IMR-90 (cell line): ENCODE measurements around the gene SLC37A1. TPM values are rescaled to one million over a fixed set of nuclear protein-coding genes. Genes with fewer than 3 reads are reported as not detected.

Experiments
- ATAC-seq: fragments of 200-7000 bp; cut with Tn5 transposase; 2 replicates; pipeline ENCODE4 v1.9.1; 2020; ENCODE audit warnings: low read depth, mild to moderate bottlenecking, moderate library complexity
- BruUV-seq: library from RNA; stranded (reverse); fragments of 400-500 nt; replicated peaks from 2 replicates; lab custom pipeline; 2021; lab: Mats Ljungman, UMichigan
- CTCF ChIA-PET: fragments of 300-600 bp; formaldehyde crosslinking; extraction: SDS; loops from one replicate; lab custom pipeline; 2021; ENCODE audit warnings: antibody characterized with exemption; lab: Yijun Ruan, JAX
- POLR2A ChIA-PET: fragments of 300-600 bp; sonication (Branson Sonifier 250); formaldehyde crosslinking; loops from one replicate; lab custom pipeline; 2022; ENCODE audit warnings: antibody characterized with exemption; ENCODE audit not compliant: unreplicated experiment; lab: Charles Lee
- DNase-seq: peaks from one replicate; pipeline ENCODE4 v3.0.0; 2013
- H2AFZ ChIP-seq: replicated peaks from 2 replicates; pipeline ENCODE3; 2013; ENCODE audit warnings: low read length, mild to moderate bottlenecking; ENCODE audit not compliant: poor library complexity
- H2AK5ac ChIP-seq: 2 replicates; pipeline ENCODE4 v1.6.1; 2013; ENCODE audit warnings: low read depth, low read length, inconsistent platforms
- H2AK9ac ChIP-seq: replicated peaks from 2 replicates; pipeline ENCODE3; 2013; ENCODE audit warnings: mild to moderate bottlenecking, low read depth, low read length, moderate library complexity; ENCODE audit not compliant: poor library complexity
- H2BK120ac ChIP-seq: 2 replicates; pipeline ENCODE4 v1.6.1; 2013; ENCODE audit warnings: low read depth, low read length, inconsistent platforms
- H2BK15ac ChIP-seq: 3 replicates; pipeline ENCODE4 v1.6.1; 2013; ENCODE audit warnings: low read depth, low read length, inconsistent platforms
- H2BK20ac ChIP-seq: 2 replicates; pipeline ENCODE4 v1.6.1; 2013; ENCODE audit warnings: low read depth, mild to moderate bottlenecking, inconsistent platforms, low read length, moderate library complexity
- H2BK5ac ChIP-seq: 2 replicates; pipeline ENCODE4 v1.6.1; 2013; ENCODE audit warnings: mild to moderate bottlenecking, low read depth, low read length, inconsistent platforms; ENCODE audit not compliant: poor library complexity, severe bottlenecking
- H3K14ac ChIP-seq: replicated peaks from 2 replicates; pipeline ENCODE4 v1.6.1; 2013; ENCODE audit warnings: low read depth, low read length, inconsistent platforms
- H3K18ac ChIP-seq: 2 replicates; pipeline ENCODE4 v1.6.1; 2013; ENCODE audit warnings: low read depth, low read length, control low read depth
- H3K23ac ChIP-seq: 2 replicates; pipeline ENCODE4 v1.6.1; 2013; ENCODE audit warnings: low read depth, low read length, inconsistent platforms
- H3K27ac ChIP-seq: 2 replicates; pipeline ENCODE4 v1.5.1; 2013; ENCODE audit warnings: mild to moderate bottlenecking, control low read depth, low read length; ENCODE audit not compliant: insufficient read depth
- H3K27me3 ChIP-seq: 2 replicates; pipeline ENCODE4 v1.6.1; 2013; ENCODE audit warnings: low read length; ENCODE audit not compliant: control insufficient read depth, insufficient read depth
- H3K36me3 ChIP-seq: 2 replicates; pipeline ENCODE4 v1.6.1; 2013; ENCODE audit warnings: low read length, mixed read lengths; ENCODE audit not compliant: control insufficient read depth, insufficient read depth
- H3K4ac ChIP-seq: 2 replicates; pipeline ENCODE4 v1.6.1; 2013; ENCODE audit warnings: low read depth, low read length, inconsistent platforms
- H3K4me1 ChIP-seq: 2 replicates; pipeline ENCODE4 v1.6.1; 2013; ENCODE audit warnings: low read length, mixed read lengths; ENCODE audit not compliant: control insufficient read depth, insufficient read depth
- H3K4me2 ChIP-seq: 2 replicates; pipeline ENCODE4 v1.6.1; 2013; ENCODE audit warnings: low read depth, mild to moderate bottlenecking, control low read depth, low read length, moderate library complexity
- H3K4me3 ChIP-seq: 2 replicates; pipeline ENCODE4 v1.5.1; 2013; ENCODE audit warnings: low read depth, mild to moderate bottlenecking, control low read depth, low read length, moderate library complexity; ENCODE audit not compliant: insufficient read depth
- H3K56ac ChIP-seq: 2 replicates; pipeline ENCODE4 v1.6.1; 2013; ENCODE audit warnings: low read length, inconsistent platforms; ENCODE audit not compliant: insufficient read depth; ENCODE audit errors: extremely low read depth
- H3K79me1 ChIP-seq, 2 experiments: 2 replicates each; pipeline ENCODE4 v1.6.1; 2013; ENCODE audit warnings: low read length in 2 of 2, inconsistent platforms in 1 of 2, low read depth in 1 of 2
- H3K9ac ChIP-seq: 2 replicates; pipeline ENCODE4 v1.6.1; 2013; ENCODE audit warnings: low read depth, low read length, control low read depth
- H3K9me1 ChIP-seq: 2 replicates; pipeline ENCODE4 v1.6.1; 2013; ENCODE audit warnings: low read length, inconsistent platforms; ENCODE audit not compliant: insufficient read depth
- H3K9me3 ChIP-seq: 2 replicates; pipeline ENCODE4 v1.6.1; 2013; ENCODE audit warnings: low read length; ENCODE audit not compliant: control insufficient read depth, insufficient read depth
- H4K20me1 ChIP-seq: 2 replicates; pipeline ENCODE4 v1.6.1; 2013; ENCODE audit warnings: low read length, inconsistent platforms; ENCODE audit not compliant: insufficient read depth
- H4K5ac ChIP-seq: 2 replicates; pipeline ENCODE4 v1.6.1; 2013; ENCODE audit warnings: mild to moderate bottlenecking, low read depth, low read length, control low read depth
- H4K8ac ChIP-seq, 2 experiments: 2 replicates each; pipeline ENCODE4 v1.6.1; 2013; ENCODE audit warnings: low read depth in 2 of 2, low read length in 2 of 2, control low read depth in 1 of 2, inconsistent platforms in 1 of 2
- H4K91ac ChIP-seq: 2 replicates; pipeline ENCODE4 v1.6.1; 2013; ENCODE audit warnings: low read depth, low read length, inconsistent platforms; ENCODE audit not compliant: insufficient read depth
- CEBPB ChIP-seq: IDR thresholded peaks from 2 replicates; pipeline ENCODE4 v1.6.1; 2012; ENCODE audit warnings: low read depth, low read length, improper control_type of control experiment
- CHD1 ChIP-seq: IDR thresholded peaks from 2 replicates; pipeline ENCODE4 v1.6.1; 2012; ENCODE audit warnings: low read depth, low read length, improper control_type of control experiment
- FOS ChIP-seq: fragments of 150-350 bp; IDR thresholded peaks from 2 replicates; pipeline ENCODE4 v1.6.1; 2016; ENCODE audit warnings: low read depth, low read length
- MAFK ChIP-seq: IDR thresholded peaks from 2 replicates; pipeline ENCODE4 v1.6.1; 2012; ENCODE audit warnings: low read depth, low read length, improper control_type of control experiment
- MAZ ChIP-seq: IDR thresholded peaks from 2 replicates; pipeline ENCODE4 v1.6.1; 2012; ENCODE audit warnings: low read depth, mild to moderate bottlenecking, low read length, improper control_type of control experiment, moderate library complexity, borderline replicate concordance
- MXI1 ChIP-seq: IDR thresholded peaks from 2 replicates; pipeline ENCODE4 v1.6.1; 2012; ENCODE audit warnings: low read depth, mild to moderate bottlenecking, low read length, moderate library complexity, borderline replicate concordance
- NFE2L2 ChIP-seq: fragments of 150-350 bp; IDR thresholded peaks from 2 replicates; pipeline ENCODE4 v1.6.1; 2016; ENCODE audit warnings: low read depth, mild to moderate bottlenecking, low read length
- RAD21 ChIP-seq: IDR thresholded peaks from 2 replicates; pipeline ENCODE4 v1.6.1; 2012; ENCODE audit warnings: low read length, improper control_type of control experiment
- RCOR1 ChIP-seq: IDR thresholded peaks from 2 replicates; pipeline ENCODE4 v1.6.1; 2012; ENCODE audit warnings: mild to moderate bottlenecking, low read length, improper control_type of control experiment; ENCODE audit not compliant: insufficient replicate concordance
- RFX5 ChIP-seq: IDR thresholded peaks from 2 replicates; pipeline ENCODE4 v1.8.0; 2012; ENCODE audit warnings: low read depth, mild to moderate bottlenecking, low read length, moderate library complexity
- SMC3 ChIP-seq: fragments of 150-350 bp; IDR thresholded peaks from 2 replicates; pipeline ENCODE4 v1.6.1; 2016; ENCODE audit warnings: low read depth, mild to moderate bottlenecking, antibody characterized with exemption, low read length, moderate library complexity
- WGBS, 2 experiments: methylation state at CpG; one replicate each; pipeline versions ENCODE4 v1.1.5 to v1.1.7; 2013; ENCODE audit warnings: missing lambda C conversion rate in 2 of 2; ENCODE audit not compliant: insufficient read length in 1 of 2; ENCODE audit errors: extremely low coverage in 2 of 2; 5-methylcytosine and 5-hydroxymethylcytosine counted together
- dilution Hi-C: fragments of 300-500 bp; cut with HindIII; formaldehyde crosslinking; loops from one replicate; pipeline ENCODE4 v1.14.3; 2018; ENCODE audit warnings: low sequenced_read_pairs; ENCODE audit not compliant: unreplicated experiment
- in situ Hi-C: fragments of 300-500 bp; cut with MboI; formaldehyde crosslinking; loops from 3 replicates; pipeline ENCODE4 v1.14.3; 2019; ENCODE audit warnings: low sequenced_read_pairs, inconsistent platforms, mixed read lengths
- intact Hi-C: fragments of 100-400 bp; cut with micrococcal nuclease; formaldehyde crosslinking; loops from 2 replicates; pipeline ENCODE4 v1.10.0; 2022
- polyA plus RNA-seq, 3 experiments: library from polyadenylated mRNA; depleted of rRNA; stranded (reverse); fragments of >200 nt; gene quantifications; 2 replicates each; pipeline ENCODE4 v1.2.3, GENCODE V29; 2012; ENCODE audit warnings: low replicate concordance in 1 of 3
- total RNA-seq: library from RNA; depleted of rRNA; stranded (reverse); fragments of >200 nt; gene quantifications from 2 replicates; pipeline ENCODE4 v1.2.3, GENCODE V29; 2012
- TF ChIP-seq, protein P1 (sequence below): fragments of 150-350 bp; IDR thresholded peaks from 2 replicates; pipeline ENCODE4 v1.6.1; 2017; ENCODE audit warnings: mild to moderate bottlenecking, antibody characterized with exemption, low read length, low read depth
- TF ChIP-seq, protein P2 (sequence below): fragments of 150-350 bp; IDR thresholded peaks from 2 replicates; pipeline ENCODE4 v1.6.1; 2016; ENCODE audit warnings: low read depth, mild to moderate bottlenecking, low read length, moderate library complexity, borderline replicate concordance
- TF ChIP-seq, protein P3 (sequence below): conservative IDR thresholded peaks from 2 replicates; pipeline ENCODE4 v1.5.1; 2012; ENCODE audit warnings: mild to moderate bottlenecking, low read depth, low read length, improper control_type of control experiment

Gene SLC37A1
- total and polyA plus RNA-seq, 2 of the 4 experiments (the other 2 are of a cell fraction): 0.36 to 0.48 TPM

DNA sequence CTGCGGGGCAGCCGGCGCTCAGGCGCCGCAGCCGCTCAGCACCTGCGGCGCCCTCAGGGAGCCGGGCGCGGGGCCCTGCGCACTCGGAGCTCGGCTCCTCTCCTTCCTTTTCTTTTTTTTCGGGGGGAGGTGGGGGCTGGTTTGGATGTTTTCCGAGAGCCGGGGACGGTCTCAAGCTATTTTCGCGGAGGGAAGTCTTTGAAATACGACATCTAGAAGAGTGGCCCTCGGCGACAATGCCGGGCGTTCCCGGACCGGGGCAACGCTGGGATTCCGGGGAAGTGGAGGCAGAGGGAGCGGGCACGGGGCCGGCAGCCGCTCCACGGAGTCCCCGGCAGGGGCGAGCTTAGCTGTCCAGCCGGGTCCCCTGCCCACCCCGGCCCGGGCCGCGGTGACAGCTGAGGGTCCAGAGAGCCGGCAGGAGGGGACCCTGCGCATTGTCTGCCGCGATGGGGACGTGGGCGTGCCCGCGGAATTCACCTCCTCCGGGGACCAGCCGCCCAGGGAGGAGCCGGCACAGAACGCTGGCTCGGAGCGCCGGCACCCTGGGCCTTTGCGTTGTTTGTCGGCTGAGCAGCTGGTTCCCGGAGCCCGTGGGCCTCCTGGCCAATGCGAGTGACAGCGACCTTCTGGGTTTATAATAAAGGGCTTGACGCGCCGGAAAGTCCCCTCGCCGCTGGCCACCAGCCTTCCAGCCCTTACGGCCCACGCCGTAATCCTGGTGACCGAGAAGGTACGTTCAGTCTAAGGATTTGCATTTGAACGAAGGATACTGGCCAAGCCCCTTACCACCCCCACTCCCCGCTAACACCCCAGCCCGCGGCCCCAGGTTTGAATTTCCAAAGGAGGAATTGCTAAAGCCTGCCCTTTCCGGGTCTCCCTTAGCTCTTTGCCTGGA is 582 bp downstream of the SLC37A1 start:
- Histone ChIP-seq H2AK5ac (no peak overlapping the region), H3K4ac (no peak overlapping the region), H3K4me3 (peak overlapping the region; percentile 51), H3K36me3 (no peaks in the 10 kb centered on the region), H3K23ac (no peak overlapping the region), H2BK120ac (no peak overlapping the region), H2BK20ac (no peak overlapping the region), H3K9me3 (no peaks in the 10 kb centered on the region), H2BK5ac (no peak overlapping the region), H3K18ac (no peak overlapping the region), H3K9me1 (peaks cover 2% of the 10 kb centered on the region; the same call in 1 of the 2 replicates), H3K27me3 (peaks cover 36% of the 10 kb centered on the region), H3K79me1 (no peaks in the 10 kb centered on the region), H4K5ac (no peak overlapping the region), H3K4me1 (0 out of 2 replicates have a peak, but pooled peaks cover 2% of the 10 kb centered on the region), H3K14ac (no peak overlapping the region), H2AFZ (peak overlapping the region; percentile 82), H2AK9ac (no peak overlapping the region), H3K27ac (no peak overlapping the region), H2BK15ac (no peak overlapping the region), H4K20me1 (no peaks in the 10 kb centered on the region), H3K56ac (no peak overlapping the region), H4K8ac (no peak overlapping the region), H4K91ac (no peak overlapping the region), H3K4me2 (peak overlapping the region; percentile 77), H3K9ac (no peak overlapping the region)
- 2% methylated on average over 8 of the region's 77 CpGs; no CpG with 5 or more reads in 1 of the 2 experiments for WGBS, 2 experiments
- ChIA-PET CTCF (no interaction called here), POLR2A (no interaction called here)
- BruUV-seq: no TSS peak
- dilution Hi-C loops: no loop called here
- in situ Hi-C loops: no loop called here
- DNase-seq (no peak), ATAC-seq (peak; percentile 53)
- intact Hi-C loops: no loop called here
- TF ChIP-seq MXI1 (no peak), CHD1 (no peak), SMC3 (no peak), RAD21 (no peak), CEBPB (no peak), MAZ (no peak), NFE2L2 (no peak), RCOR1 (no peak), MAFK (no peak), FOS (no peak), RFX5 (no peak)
- TF ChIP-seq, protein P1, sequence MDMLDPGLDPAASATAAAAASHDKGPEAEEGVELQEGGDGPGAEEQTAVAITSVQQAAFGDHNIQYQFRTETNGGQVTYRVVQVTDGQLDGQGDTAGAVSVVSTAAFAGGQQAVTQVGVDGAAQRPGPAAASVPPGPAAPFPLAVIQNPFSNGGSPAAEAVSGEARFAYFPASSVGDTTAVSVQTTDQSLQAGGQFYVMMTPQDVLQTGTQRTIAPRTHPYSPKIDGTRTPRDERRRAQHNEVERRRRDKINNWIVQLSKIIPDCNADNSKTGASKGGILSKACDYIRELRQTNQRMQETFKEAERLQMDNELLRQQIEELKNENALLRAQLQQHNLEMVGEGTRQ: no peak
- TF ChIP-seq, protein P2, sequence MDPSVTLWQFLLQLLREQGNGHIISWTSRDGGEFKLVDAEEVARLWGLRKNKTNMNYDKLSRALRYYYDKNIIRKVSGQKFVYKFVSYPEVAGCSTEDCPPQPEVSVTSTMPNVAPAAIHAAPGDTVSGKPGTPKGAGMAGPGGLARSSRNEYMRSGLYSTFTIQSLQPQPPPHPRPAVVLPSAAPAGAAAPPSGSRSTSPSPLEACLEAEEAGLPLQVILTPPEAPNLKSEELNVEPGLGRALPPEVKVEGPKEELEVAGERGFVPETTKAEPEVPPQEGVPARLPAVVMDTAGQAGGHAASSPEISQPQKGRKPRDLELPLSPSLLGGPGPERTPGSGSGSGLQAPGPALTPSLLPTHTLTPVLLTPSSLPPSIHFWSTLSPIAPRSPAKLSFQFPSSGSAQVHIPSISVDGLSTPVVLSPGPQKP: no peak
- TF ChIP-seq, protein P3, sequence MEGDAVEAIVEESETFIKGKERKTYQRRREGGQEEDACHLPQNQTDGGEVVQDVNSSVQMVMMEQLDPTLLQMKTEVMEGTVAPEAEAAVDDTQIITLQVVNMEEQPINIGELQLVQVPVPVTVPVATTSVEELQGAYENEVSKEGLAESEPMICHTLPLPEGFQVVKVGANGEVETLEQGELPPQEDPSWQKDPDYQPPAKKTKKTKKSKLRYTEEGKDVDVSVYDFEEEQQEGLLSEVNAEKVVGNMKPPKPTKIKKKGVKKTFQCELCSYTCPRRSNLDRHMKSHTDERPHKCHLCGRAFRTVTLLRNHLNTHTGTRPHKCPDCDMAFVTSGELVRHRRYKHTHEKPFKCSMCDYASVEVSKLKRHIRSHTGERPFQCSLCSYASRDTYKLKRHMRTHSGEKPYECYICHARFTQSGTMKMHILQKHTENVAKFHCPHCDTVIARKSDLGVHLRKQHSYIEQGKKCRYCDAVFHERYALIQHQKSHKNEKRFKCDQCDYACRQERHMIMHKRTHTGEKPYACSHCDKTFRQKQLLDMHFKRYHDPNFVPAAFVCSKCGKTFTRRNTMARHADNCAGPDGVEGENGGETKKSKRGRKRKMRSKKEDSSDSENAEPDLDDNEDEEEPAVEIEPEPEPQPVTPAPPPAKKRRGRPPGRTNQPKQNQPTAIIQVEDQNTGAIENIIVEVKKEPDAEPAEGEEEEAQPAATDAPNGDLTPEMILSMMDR: no peak
